Measurements from ENCODE around the gene LECT2.

Gene LECT2

GRCh38 chr5:135997673-135998335 is 43.0 kb upstream of the LECT2 start:
- H3K4me3 ChIP-seq (ENCODE audit: insufficient read length, low read depth): no peak overlapping the region
- H3K9me3 ChIP-seq (ENCODE audit: insufficient read depth, low read length): no peaks in the 10 kb centered on the region
- DNase-seq (ENCODE audit: low read depth, low spot score): no peak
- no peaks in the 10 kb centered on the region for H3K4me1 ChIP-seq (ENCODE audit: insufficient read depth, insufficient read length)
- H3K36me3 ChIP-seq (ENCODE audit: insufficient read depth, insufficient read length, low read length): no peaks in the 10 kb centered on the region
- H3K27me3 ChIP-seq (ENCODE audit: insufficient read depth, insufficient read length): no peaks in the 10 kb centered on the region
- TF ChIP-seq ZNF274 (IDR thresholded peaks at IDR 0.05; ENCODE audit: low read depth, low read length): no peak
- TF ChIP-seq SUZ12 (IDR thresholded peaks at IDR 0.05; ENCODE audit: extremely low read depth, insufficient read depth, insufficient read length): no peak
- no peak for TF ChIP-seq YY1 (IDR thresholded peaks at IDR 0.05; ENCODE audit: insufficient read depth, insufficient read length)
- H3K9ac ChIP-seq (ENCODE audit: insufficient read length, low read depth): no peak overlapping the region

GRCh38 chr5:135996611-135997010 is 41.8 kb upstream of the LECT2 start:
- H3K9ac ChIP-seq (ENCODE audit: insufficient read length, low read depth): no peak overlapping the region

GRCh38 chr5:135995976-135996375 is 41.2 kb upstream of the LECT2 start:
- no peak for DNase-seq (ENCODE audit: low read depth, low spot score)
- Histone ChIP-seq H3K27me3 (ENCODE audit: insufficient read depth, insufficient read length) (no peaks in the 10 kb centered on the region), H3K9ac (ENCODE audit: insufficient read length, low read depth) (no peak overlapping the region), H3K9me3 (ENCODE audit: insufficient read depth, low read length) (no peaks in the 10 kb centered on the region), H3K4me3 (ENCODE audit: insufficient read length, low read depth) (no peak overlapping the region), H3K36me3 (ENCODE audit: insufficient read depth, insufficient read length, low read length) (no peaks in the 10 kb centered on the region), H3K4me1 (ENCODE audit: insufficient read depth, insufficient read length) (no peaks in the 10 kb centered on the region)
- no peak for TF ChIP-seq ZNF274 (IDR thresholded peaks at IDR 0.05; ENCODE audit: low read depth, low read length)
- TF ChIP-seq SUZ12 (IDR thresholded peaks at IDR 0.05; ENCODE audit: extremely low read depth, insufficient read depth, insufficient read length): no peak
- no peak for TF ChIP-seq YY1 (IDR thresholded peaks at IDR 0.05; ENCODE audit: insufficient read depth, insufficient read length)

More at GRCh38 chr5:135996611-135997010, 41.8 kb upstream of the LECT2 start:
- TF ChIP-seq YY1 (IDR thresholded peaks at IDR 0.05; ENCODE audit: insufficient read depth, insufficient read length): no peak
- TF ChIP-seq SUZ12 (IDR thresholded peaks at IDR 0.05; ENCODE audit: extremely low read depth, insufficient read depth, insufficient read length): no peak
- TF ChIP-seq ZNF274 (IDR thresholded peaks at IDR 0.05; ENCODE audit: low read depth, low read length): no peak
- Histone ChIP-seq H3K9me3 (ENCODE audit: insufficient read depth, low read length) (no peaks in the 10 kb centered on the region), H3K36me3 (ENCODE audit: insufficient read depth, insufficient read length, low read length) (no peaks in the 10 kb centered on the region), H3K27me3 (ENCODE audit: insufficient read depth, insufficient read length) (no peaks in the 10 kb centered on the region), H3K4me1 (ENCODE audit: insufficient read depth, insufficient read length) (no peaks in the 10 kb centered on the region), H3K4me3 (ENCODE audit: insufficient read length, low read depth) (no peak overlapping the region)
- no peak for DNase-seq (ENCODE audit: low read depth, low spot score)

- Histone ChIP-seq H3K4me1 (ENCODE audit: insufficient read depth, insufficient read length) (no peaks in the 10 kb centered on the region), H3K9ac (ENCODE audit: insufficient read length, low read depth) (no peak overlapping the region), H3K36me3 (ENCODE audit: insufficient read depth, insufficient read length, low read length) (no peaks in the 10 kb centered on the region), H3K9me3 (ENCODE audit: insufficient read depth, low read length) (no peaks in the 10 kb centered on the region), H3K4me3 (ENCODE audit: insufficient read length, low read depth) (no peak overlapping the region), H3K27me3 (ENCODE audit: insufficient read depth, insufficient read length) (no peaks in the 10 kb centered on the region)
- no peak for DNase-seq (ENCODE audit: low read depth, low spot score)
- TF ChIP-seq YY1 (IDR thresholded peaks at IDR 0.05; ENCODE audit: insufficient read depth, insufficient read length): no peak
- no peak for TF ChIP-seq SUZ12 (IDR thresholded peaks at IDR 0.05; ENCODE audit: extremely low read depth, insufficient read depth, insufficient read length)
Measured at GRCh38 chr5:135993880-135994636, 39.3 kb upstream of the LECT2 start.

GRCh38 chr5:135993335-135993879 is 38.6 kb upstream of the LECT2 start:
- Histone ChIP-seq H3K9ac (ENCODE audit: insufficient read length, low read depth) (no peak overlapping the region), H3K9me3 (ENCODE audit: insufficient read depth, low read length) (no peaks in the 10 kb centered on the region), H3K36me3 (ENCODE audit: insufficient read depth, insufficient read length, low read length) (no peaks in the 10 kb centered on the region), H3K4me1 (ENCODE audit: insufficient read depth, insufficient read length) (no peaks in the 10 kb centered on the region), H3K4me3 (ENCODE audit: insufficient read length, low read depth) (no peak overlapping the region), H3K27me3 (ENCODE audit: insufficient read depth, insufficient read length) (no peaks in the 10 kb centered on the region)
- DNase-seq (ENCODE audit: low read depth, low spot score): no peak
- no peak for TF ChIP-seq YY1 (IDR thresholded peaks at IDR 0.05; ENCODE audit: insufficient read depth, insufficient read length)
- TF ChIP-seq ZNF274 (IDR thresholded peaks at IDR 0.05; ENCODE audit: low read depth, low read length): no peak
- TF ChIP-seq SUZ12 (IDR thresholded peaks at IDR 0.05; ENCODE audit: extremely low read depth, insufficient read depth, insufficient read length): no peak

GRCh38 chr5:135991429-135991828 is 36.6 kb upstream of the LECT2 start:
- H3K27me3 ChIP-seq (ENCODE audit: insufficient read depth, insufficient read length): no peaks in the 10 kb centered on the region
- TF ChIP-seq ZNF274 (IDR thresholded peaks at IDR 0.05; ENCODE audit: low read depth, low read length): no peak
- no peak for TF ChIP-seq YY1 (IDR thresholded peaks at IDR 0.05; ENCODE audit: insufficient read depth, insufficient read length)
- TF ChIP-seq SUZ12 (IDR thresholded peaks at IDR 0.05; ENCODE audit: extremely low read depth, insufficient read depth, insufficient read length): no peak

More at GRCh38 chr5:135991429-135991828, 36.6 kb upstream of the LECT2 start:
- Histone ChIP-seq H3K9me3 (ENCODE audit: insufficient read depth, low read length) (no peaks in the 10 kb centered on the region), H3K9ac (ENCODE audit: insufficient read length, low read depth) (no peak overlapping the region), H3K36me3 (ENCODE audit: insufficient read depth, insufficient read length, low read length) (no peaks in the 10 kb centered on the region), H3K4me1 (ENCODE audit: insufficient read depth, insufficient read length) (no peaks in the 10 kb centered on the region), H3K4me3 (ENCODE audit: insufficient read length, low read depth) (no peak overlapping the region)
- DNase-seq (ENCODE audit: low read depth, low spot score): no peak

All from NT2/D1 (cell line).